GM12878 (cell line): Measurements from ENCODE around the gene ADGRE1. TPM values are rescaled to one million over a fixed set of nuclear protein-coding genes. Genes with fewer than 3 reads are reported as not detected.

Experiments
- ATAC-seq: fragments of 200-7000 bp; cut with Tn5 transposase; 3 replicates; pipeline ENCODE4 v1.9.1; 2020; ENCODE audit warnings: mild to moderate bottlenecking, moderate library complexity
- BruUV-seq: library from RNA; stranded (reverse); fragments of 400-500 nt; replicated peaks from 2 replicates; lab custom pipeline; 2021; lab: Mats Ljungman, UMichigan
- CTCF ChIA-PET: fragments of 300-600 bp; sonication (Branson Sonifier 250); formaldehyde crosslinking; extraction: SDS; loops from one replicate; lab custom pipeline; 2021; ENCODE audit warnings: inconsistent platforms; lab: Yijun Ruan, JAX
- POLR2A ChIA-PET: fragments of 350-600 bp; formaldehyde crosslinking; extraction: SDS; loops from one replicate; lab custom pipeline; 2021; ENCODE audit warnings: inconsistent platforms; lab: Charles Lee
- RAD21 ChIA-PET: fragments of 300-600 bp; sonication (Branson Sonifier 250); formaldehyde crosslinking; loops from one replicate; lab custom pipeline; 2023; ENCODE audit warnings: antibody characterized with exemption; ENCODE audit not compliant: unreplicated experiment; lab: Charles Lee
- SMC1A ChIA-PET: fragments of 300-600 bp; sonication (Branson Sonifier 250); formaldehyde crosslinking; loops from one replicate; lab custom pipeline; 2023; ENCODE audit not compliant: unreplicated experiment, uncharacterized antibody; lab: Charles Lee
- DNase-seq: peaks from one replicate; pipeline ENCODE4 v3.0.0-alpha.2; 2011; ENCODE audit warnings: low read depth, low spot score
- FAIRE-seq: peaks from 3 replicates; lab custom pipeline; 2011; peaks lifted over from hg19 to GRCh38; lab: Jason Lieb, UNC
- H2AFZ ChIP-seq: 2 replicates; pipeline ENCODE4 v1.6.0; 2011; ENCODE audit warnings: low read depth, low read length, control low read depth; ENCODE audit not compliant: control insufficient read depth
- H3K27ac ChIP-seq: 2 replicates; pipeline ENCODE4 v1.5.1; 2011; ENCODE audit warnings: control low read depth; ENCODE audit not compliant: control insufficient read depth, insufficient read depth
- H3K27me3 ChIP-seq, 2 experiments: replicated peaks in 1 of 2; 2 replicates each; pipeline versions ENCODE4 v1.6.0 to v1.6.1; 2011; ENCODE audit warnings: low read length in 1 of 2; ENCODE audit not compliant: control insufficient read depth in 2 of 2, insufficient read depth in 2 of 2
- H3K36me3 ChIP-seq, 2 experiments: 2 replicates each; pipeline ENCODE4 v1.5.1; 2011; ENCODE audit warnings: low read length in 1 of 2; ENCODE audit not compliant: control insufficient read depth in 2 of 2, insufficient read depth in 2 of 2
- H3K4me1 ChIP-seq: 2 replicates; pipeline ENCODE4 v1.6.1; 2011; ENCODE audit warnings: mild to moderate bottlenecking, low read length, moderate library complexity, mixed read lengths; ENCODE audit not compliant: control insufficient read depth, insufficient read depth
- H3K4me2 ChIP-seq: 2 replicates; pipeline ENCODE4 v1.6.0; 2011; ENCODE audit warnings: control low read depth; ENCODE audit not compliant: control insufficient read depth, insufficient read depth
- H3K4me3 ChIP-seq: fragments of 200-600 bp; sonication (generic); 2 replicates; pipeline ENCODE4 v1.5.1; 2016
- H3K79me2 ChIP-seq: 2 replicates; pipeline ENCODE4 v1.6.0; 2011; ENCODE audit warnings: low read length; ENCODE audit not compliant: control insufficient read depth, insufficient read depth
- H3K9ac ChIP-seq: 2 replicates; pipeline ENCODE4 v1.8.0; 2011; ENCODE audit warnings: low read length, control low read depth, mixed read lengths; ENCODE audit not compliant: control insufficient read depth, insufficient read depth
- H3K9me3 ChIP-seq: replicated peaks from 3 replicates; pipeline ENCODE4 v1.5.1; 2011; ENCODE audit warnings: mild to moderate bottlenecking, low read length; ENCODE audit not compliant: control insufficient read depth, insufficient read depth
- H4K20me1 ChIP-seq: 2 replicates; pipeline ENCODE4 v1.6.0; 2011; ENCODE audit not compliant: control insufficient read depth, insufficient read depth
- ASH2L ChIP-seq: fragments of 300-600, 200-600 bp; sonication (generic); IDR thresholded peaks from 2 replicates; pipeline ENCODE4 v1.6.1; 2017; ENCODE audit warnings: low read depth, mild to moderate bottlenecking, borderline replicate concordance
- BHLHE40 ChIP-seq, 2 experiments: fragments of 450-650 bp in 1 of 2; IDR thresholded peaks; 2 replicates each; pipeline ENCODE4 v1.6.1; 2011 to 2017; ENCODE audit warnings: low read depth in 2 of 2, borderline replicate concordance in 1 of 2, improper control_type of control experiment in 1 of 2, low read length in 1 of 2, mild to moderate bottlenecking in 1 of 2
- CHD4 ChIP-seq: fragments of 200-600 bp; sonication (generic); IDR thresholded peaks from 2 replicates; pipeline ENCODE4 v1.6.1; 2016; ENCODE audit warnings: mild to moderate bottlenecking
- DPF2 ChIP-seq: fragments of 450-650 bp; IDR thresholded peaks from 2 replicates; pipeline ENCODE4 v1.6.1; 2017; ENCODE audit warnings: mild to moderate bottlenecking
- FOXM1 ChIP-seq: IDR thresholded peaks from 2 replicates; pipeline ENCODE4 v1.6.1; 2012; ENCODE audit warnings: low read depth, mild to moderate bottlenecking, inconsistent platforms, low read length, moderate library complexity
- MTA2 ChIP-seq: fragments of 450-650 bp; IDR thresholded peaks from 2 replicates; pipeline ENCODE4 v1.6.1; 2016; ENCODE audit warnings: low read depth, mild to moderate bottlenecking, moderate library complexity
- MYC ChIP-seq: IDR thresholded peaks from 2 replicates; pipeline ENCODE4 v1.6.1; 2011; ENCODE audit warnings: mild to moderate bottlenecking, low read length, moderate library complexity, inconsistent platforms; ENCODE audit not compliant: insufficient read depth, insufficient replicate concordance, insufficient read length, severe bottlenecking
- PAX5 ChIP-seq: IDR thresholded peaks from 2 replicates; pipeline ENCODE4 v1.6.1; 2011; ENCODE audit warnings: low read depth, low read length, borderline replicate concordance
- RCOR1 ChIP-seq: conservative IDR thresholded peaks from 2 replicates; pipeline ENCODE4 v1.6.1; 2012; ENCODE audit warnings: low read depth, low read length, improper control_type of control experiment
- RFX5 ChIP-seq: IDR thresholded peaks from 2 replicates; pipeline ENCODE4 v1.6.1; 2011; ENCODE audit warnings: low read depth, low read length, improper control_type of control experiment
- SREBF1 ChIP-seq: IDR thresholded peaks from 2 replicates; pipeline ENCODE4 v1.6.1; 2012; ENCODE audit warnings: mild to moderate bottlenecking, low read length
- ZZZ3 ChIP-seq: IDR thresholded peaks from 2 replicates; pipeline ENCODE4 v1.6.1; 2011; ENCODE audit warnings: low read depth; ENCODE audit not compliant: control insufficient read depth, insufficient read length
- whole genome bisulfite sequencing: methylation state at CpG from one replicate; pipeline ENCODE4 v1.1.6; 2016; ENCODE audit warnings: low lambda C conversion rate; ENCODE audit not compliant: insufficient replicate concordance, insufficient coverage; ENCODE audit errors: missing lambda C conversion rate; 5-methylcytosine and 5-hydroxymethylcytosine counted together
- in situ Hi-C: fragments of 300-500 bp; cut with MboI; formaldehyde crosslinking; loops from 9 replicates; pipeline ENCODE4 v1.14.3; 2018; ENCODE audit warnings: mixed read lengths
- intact Hi-C: fragments of 100-400 bp; cut with micrococcal nuclease; formaldehyde crosslinking; loops from one replicate; pipeline ENCODE4 v1.14.2; 2022; ENCODE audit not compliant: unreplicated experiment
- polyA plus RNA-seq, 11 experiments: library from polyadenylated mRNA; depleted of rRNA in 4 of 11; unstranded in 6 of 11; stranded (reverse) in 5 of 11; fragments of >200 nt; fragmentation: Nextera tagmentation in 4 of 11; fragmentation: Illumina TruSeq in 1 of 11; extraction: Ambion mirVana in 4 of 11; extraction: Trizol in 1 of 11; gene quantifications; 1 replicate in 1 of 11; 2 replicates in 10 of 11; pipeline versions ENCODE4 v1.2.1 to v1.2.3, GENCODE V29; 2011 to 2016; ENCODE audit warnings: inconsistent platforms in 2 of 11, missing spikeins in 2 of 11, low read depth in 1 of 11
- total RNA-seq, 4 experiments: library from RNA; depleted of rRNA in 3 of 4; stranded (reverse); fragments of >200 nt in 3 of 4; fragmentation: Illumina TruSeq in 1 of 4; extraction: Trizol in 1 of 4; gene quantifications; 2 replicates each; pipeline versions ENCODE4 v1.2.1 to v1.2.3, GENCODE V29; 2013 to 2021
- TF ChIP-seq, protein P1 (sequence below): fragments of 150-350 bp; IDR thresholded peaks from 2 replicates; pipeline ENCODE4 v1.6.1; 2016; ENCODE audit warnings: low read depth, low read length

The ADGRE1 gene
- total and polyA plus RNA-seq, 10 of the 15 experiments (the other 5 are each of a cell fraction or from before 2014, with no cell fraction given), result 7.9 to 35.7 (median 9.9) TPM

- ChIA-PET RAD21 (interaction anchor here (1.1 kb wide), 2 partner anchors 22 to 49 kb away, joined by 3 to 6 read pairs; no protein-coding TSS in a partner anchor), POLR2A (interaction anchor here (0.6 to 1.7 kb wide), 5 partner anchors 17 to 597 kb away, joined by 3 to 5 read pairs (median 4); no protein-coding TSS in a partner anchor)
- 75% methylated on average over 2 of the region's 2 CpGs for WGBS
Observed at GRCh38 chr19:6948884-6949283, 61.5 kb downstream of the ADGRE1 start.

GRCh38 chr19:6952956-6953355, 65.6 kb downstream of the ADGRE1 start:
- Histone ChIP-seq H3K4me3 (no peak overlapping the region), H2AFZ (no peak overlapping the region), H3K4me1 (no peaks in the 10 kb centered on the region), H3K9ac (no peak overlapping the region), H3K79me2 (no peaks in the 10 kb centered on the region), H3K27me3 (no peaks in the 10 kb centered on the region), H3K9me3 (no peaks in the 10 kb centered on the region), H3K36me3 (no peaks in the 10 kb centered on the region), H3K27ac (no peak overlapping the region), H4K20me1 (no peaks in the 10 kb centered on the region), H3K4me2 (no peak overlapping the region)
- TF ChIP-seq ASH2L, result no peak
- TF ChIP-seq, protein P1, sequence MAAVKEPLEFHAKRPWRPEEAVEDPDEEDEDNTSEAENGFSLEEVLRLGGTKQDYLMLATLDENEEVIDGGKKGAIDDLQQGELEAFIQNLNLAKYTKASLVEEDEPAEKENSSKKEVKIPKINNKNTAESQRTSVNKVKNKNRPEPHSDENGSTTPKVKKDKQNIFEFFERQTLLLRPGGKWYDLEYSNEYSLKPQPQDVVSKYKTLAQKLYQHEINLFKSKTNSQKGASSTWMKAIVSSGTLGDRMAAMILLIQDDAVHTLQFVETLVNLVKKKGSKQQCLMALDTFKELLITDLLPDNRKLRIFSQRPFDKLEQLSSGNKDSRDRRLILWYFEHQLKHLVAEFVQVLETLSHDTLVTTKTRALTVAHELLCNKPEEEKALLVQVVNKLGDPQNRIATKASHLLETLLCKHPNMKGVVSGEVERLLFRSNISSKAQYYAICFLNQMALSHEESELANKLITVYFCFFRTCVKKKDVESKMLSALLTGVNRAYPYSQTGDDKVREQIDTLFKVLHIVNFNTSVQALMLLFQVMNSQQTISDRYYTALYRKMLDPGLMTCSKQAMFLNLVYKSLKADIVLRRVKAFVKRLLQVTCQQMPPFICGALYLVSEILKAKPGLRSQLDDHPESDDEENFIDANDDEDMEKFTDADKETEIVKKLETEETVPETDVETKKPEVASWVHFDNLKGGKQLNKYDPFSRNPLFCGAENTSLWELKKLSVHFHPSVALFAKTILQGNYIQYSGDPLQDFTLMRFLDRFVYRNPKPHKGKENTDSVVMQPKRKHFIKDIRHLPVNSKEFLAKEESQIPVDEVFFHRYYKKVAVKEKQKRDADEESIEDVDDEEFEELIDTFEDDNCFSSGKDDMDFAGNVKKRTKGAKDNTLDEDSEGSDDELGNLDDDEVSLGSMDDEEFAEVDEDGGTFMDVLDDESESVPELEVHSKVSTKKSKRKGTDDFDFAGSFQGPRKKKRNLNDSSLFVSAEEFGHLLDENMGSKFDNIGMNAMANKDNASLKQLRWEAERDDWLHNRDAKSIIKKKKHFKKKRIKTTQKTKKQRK, result no peak
- TF ChIP-seq RFX5, result no peak
- TF ChIP-seq MYC, result no peak
- no peak for TF ChIP-seq BHLHE40 (IDR thresholded peaks at IDR 0.05; ENCODE audit: borderline replicate concordance in 1 of 2, low read depth in 2 of 2, low read length in 1 of 2)
- no peak for TF ChIP-seq FOXM1
- TF ChIP-seq ZZZ3, result no peak
- TF ChIP-seq DPF2, result no peak
- no peak for TF ChIP-seq RCOR1
- in situ Hi-C loops, result no loop called here
- ChIA-PET RAD21 (interaction anchor here (0.8 kb wide), 1 partner anchor 117 kb away, joined by 3 read pairs; the partner anchor contains the start of gene ZNF557), CTCF (interaction anchor here (0.6 to 1.8 kb wide), 3 partner anchors 10 to 45 kb away, joined by 3 to 4 read pairs (median 3); no protein-coding TSS in a partner anchor), POLR2A (interaction anchor here (0.9 kb wide), 1 partner anchor 25 kb away, joined by 3 read pairs; no protein-coding TSS in a partner anchor), SMC1A (interaction anchor here (0.9 to 1.8 kb wide), 2 partner anchors 11 kb away, joined by 3 to 6 read pairs; no protein-coding TSS in a partner anchor)
- FAIRE-seq (no peak), DNase-seq (no peak), ATAC-seq (no peak)
- no TSS peak for BruUV-seq
- 70% methylated on average over 9 of the region's 9 CpGs for WGBS
- intact Hi-C loops, result no loop called here

More at GRCh38 chr19:6948884-6949283, 61.5 kb downstream of the ADGRE1 start:
- Histone ChIP-seq H3K79me2 (no peaks in the 10 kb centered on the region), H3K27ac (no peak overlapping the region), H3K9me3 (no peaks in the 10 kb centered on the region), H4K20me1 (no peaks in the 10 kb centered on the region), H3K4me3 (no peak overlapping the region), H3K4me2 (no peak overlapping the region), H3K9ac (no peak overlapping the region), H3K27me3 (no peaks in the 10 kb centered on the region), H3K36me3 (no peaks in the 10 kb centered on the region), H3K4me1 (no peaks in the 10 kb centered on the region), H2AFZ (no peak overlapping the region)
- ATAC-seq (no peak), DNase-seq (no peak), FAIRE-seq (no peak)
- CTCF ChIA-PET, result interaction anchor here (1.4 kb wide), 1 partner anchor 40 kb away, joined by 3 read pairs; no protein-coding TSS in a partner anchor
- intact Hi-C loops, result no loop called here
- in situ Hi-C loops, result no loop called here
- TF ChIP-seq MTA2, result no peak
- TF ChIP-seq CHD4, result no peak
- no peak for TF ChIP-seq SREBF1
- TF ChIP-seq PAX5, result no peak
- SMC1A ChIA-PET, result interaction anchor here (1.4 kb wide), 1 partner anchor 58 kb away, joined by 7 read pairs; no protein-coding TSS in a partner anchor
- no TSS peak for BruUV-seq
